ENCODE results near the gene SELENOO.
A peak's percentile ranks its signal among the peaks of the same experiment; 100 is the strongest.

The SELENOO gene

GRCh38 chr22:50218153-50218995, 17.6 kb downstream of the SELENOO start (continued):
- no peak for TF ChIP-seq PATZ1 (CRISPR knock-in tag; IDR thresholded peaks at IDR 0.05; ENCODE audit: borderline replicate concordance)
- TF ChIP-seq ISL1 (CRISPR knock-in tag; IDR thresholded peaks at IDR 0.05): no peak
- no peak for TF ChIP-seq CSDC2 (CRISPR knock-in tag; IDR thresholded peaks at IDR 0.05)
- no peak for TF ChIP-seq RARB (CRISPR knock-in tag; IDR thresholded peaks at IDR 0.05)

GRCh38 chr22:50218996-50219727, 18.4 kb downstream of the SELENOO start:
- no peak for TF ChIP-seq ZFP30 (CRISPR knock-in tag; IDR thresholded peaks at IDR 0.05)
- TF ChIP-seq ZC3H10 (CRISPR knock-in tag; IDR thresholded peaks at IDR 0.05): no peak
- no peak for TF ChIP-seq PPARA (CRISPR knock-in tag; IDR thresholded peaks at IDR 0.05; ENCODE audit: borderline replicate concordance)
- no peak for TF ChIP-seq ESRRG (CRISPR knock-in tag; IDR thresholded peaks at IDR 0.05)
- no peak for TF ChIP-seq CSDC2 (CRISPR knock-in tag; IDR thresholded peaks at IDR 0.05)
- TF ChIP-seq TSHZ2 (CRISPR knock-in tag; IDR thresholded peaks at IDR 0.05): no peak
- ATAC-seq: peak; percentile 66

GRCh38 chr22:50219800-50220602, 19.2 kb downstream of the SELENOO start:
- no peak for TF ChIP-seq CREB5 (CRISPR knock-in tag; IDR thresholded peaks at IDR 0.05; ENCODE audit: low read depth)
- TF ChIP-seq ISL1 (CRISPR knock-in tag; IDR thresholded peaks at IDR 0.05): no peak
- TF ChIP-seq ARNTL (CRISPR knock-in tag; IDR thresholded peaks at IDR 0.05; ENCODE audit: borderline replicate concordance, low read depth): no peak
- TF ChIP-seq RARB (CRISPR knock-in tag; IDR thresholded peaks at IDR 0.05): no peak
- TF ChIP-seq ZC3H10 (CRISPR knock-in tag; IDR thresholded peaks at IDR 0.05): no peak
- TF ChIP-seq OSR1 (CRISPR knock-in tag; IDR thresholded peaks at IDR 0.05): no peak
- no peak for TF ChIP-seq PPARA (CRISPR knock-in tag; IDR thresholded peaks at IDR 0.05; ENCODE audit: borderline replicate concordance)
- ATAC-seq: no peak; the same call in 2 of the 3 replicates

GRCh38 chr22:50220603-50221409, 20.0 kb downstream of the SELENOO start:
- no peak for ATAC-seq
- no peak for TF ChIP-seq ZFP3 (CRISPR knock-in tag; IDR thresholded peaks at IDR 0.05)
- no peak for TF ChIP-seq ISL1 (CRISPR knock-in tag; IDR thresholded peaks at IDR 0.05)
- no peak for TF ChIP-seq TSHZ2 (CRISPR knock-in tag; IDR thresholded peaks at IDR 0.05)
- no peak for TF ChIP-seq BACH2 (CRISPR knock-in tag; IDR thresholded peaks at IDR 0.05; ENCODE audit: borderline replicate concordance)
- no peak for TF ChIP-seq CSRNP3 (CRISPR knock-in tag; IDR thresholded peaks at IDR 0.05)
- TF ChIP-seq CSDC2 (CRISPR knock-in tag; IDR thresholded peaks at IDR 0.05): no peak
- no peak for TF ChIP-seq ZNF8 (CRISPR knock-in tag; IDR thresholded peaks at IDR 0.05)
- no peak for TF ChIP-seq POU6F1 (CRISPR knock-in tag; IDR thresholded peaks at IDR 0.05; ENCODE audit: borderline replicate concordance, low read depth)
- TF ChIP-seq OSR1 (CRISPR knock-in tag; IDR thresholded peaks at IDR 0.05): no peak
